HG03159 (cell line): Measurements from ENCODE around the gene SMC1B.

Experiments
- ATAC-seq: cut with Tn5 transposase; IDR thresholded peaks from one replicate; pipeline ENCODE4 v1.9.1; 2021; ENCODE audit warnings: mild to moderate bottlenecking, moderate library complexity; ENCODE audit not compliant: unreplicated experiment

SMC1B gene

GRCh38 chr22:45322873-45323525, 90.4 kb downstream of the SMC1B start:
- ATAC-seq = no peak

GRCh38 chr22:45321827-45322226, 91.6 kb downstream of the SMC1B start:
- no peak for ATAC-seq

GRCh38 chr22:45320357-45320976, 92.9 kb downstream of the SMC1B start:
- ATAC-seq = no peak

GRCh38 chr22:45319324-45319685, 94.1 kb downstream of the SMC1B start:
- ATAC-seq = no peak

- ATAC-seq = no peak
Observed at GRCh38 chr22:45318558-45319323, 94.7 kb downstream of the SMC1B start.

GRCh38 chr22:45318168-45318557, 95.2 kb downstream of the SMC1B start:
- no peak for ATAC-seq

- ATAC-seq = no peak
Observed at GRCh38 chr22:45317551-45318167, 95.7 kb downstream of the SMC1B start.

GRCh38 chr22:45316796-45317526, 96.4 kb downstream of the SMC1B start:
- ATAC-seq = no peak

- ATAC-seq = no peak
Observed at GRCh38 chr22:45314786-45315185, 98.6 kb downstream of the SMC1B start.

- ATAC-seq = no peak
Observed at GRCh38 chr22:45314054-45314721, 99.2 kb downstream of the SMC1B start.

GRCh38 chr22:45312856-45313255, 100.5 kb downstream of the SMC1B start:
- no peak for ATAC-seq

GRCh38 chr22:45312415-45312814, 101.0 kb downstream of the SMC1B start:
- no peak for ATAC-seq

- no peak for ATAC-seq
Observed at GRCh38 chr22:45310977-45311531, 102.3 kb downstream of the SMC1B start.

- ATAC-seq = no peak
Observed at GRCh38 chr22:45310331-45310976, 102.9 kb downstream of the SMC1B start.

GRCh38 chr22:45309422-45310227, 103.8 kb downstream of the SMC1B start, which contains the start of gene FAM118A:
TSS of gene FAM118A (plus strand) at chr22:45309934. CDS start at chr22:45322380, 12,446 bp downstream.
- ATAC-seq = peak; percentile 78

GRCh38 chr22:45308957-45309421, 104.4 kb downstream of the SMC1B start:
- no peak for ATAC-seq

- ATAC-seq = no peak
Observed at GRCh38 chr22:45308391-45308956, 104.9 kb downstream of the SMC1B start.

- no peak for ATAC-seq
Observed at GRCh38 chr22:45306139-45306538, 107.3 kb downstream of the SMC1B start.
